ENCODE measurements around the gene OXSR1.
A peak's percentile ranks its signal among the peaks of the same experiment; 100 is the strongest.

The OXSR1 gene

DNA sequence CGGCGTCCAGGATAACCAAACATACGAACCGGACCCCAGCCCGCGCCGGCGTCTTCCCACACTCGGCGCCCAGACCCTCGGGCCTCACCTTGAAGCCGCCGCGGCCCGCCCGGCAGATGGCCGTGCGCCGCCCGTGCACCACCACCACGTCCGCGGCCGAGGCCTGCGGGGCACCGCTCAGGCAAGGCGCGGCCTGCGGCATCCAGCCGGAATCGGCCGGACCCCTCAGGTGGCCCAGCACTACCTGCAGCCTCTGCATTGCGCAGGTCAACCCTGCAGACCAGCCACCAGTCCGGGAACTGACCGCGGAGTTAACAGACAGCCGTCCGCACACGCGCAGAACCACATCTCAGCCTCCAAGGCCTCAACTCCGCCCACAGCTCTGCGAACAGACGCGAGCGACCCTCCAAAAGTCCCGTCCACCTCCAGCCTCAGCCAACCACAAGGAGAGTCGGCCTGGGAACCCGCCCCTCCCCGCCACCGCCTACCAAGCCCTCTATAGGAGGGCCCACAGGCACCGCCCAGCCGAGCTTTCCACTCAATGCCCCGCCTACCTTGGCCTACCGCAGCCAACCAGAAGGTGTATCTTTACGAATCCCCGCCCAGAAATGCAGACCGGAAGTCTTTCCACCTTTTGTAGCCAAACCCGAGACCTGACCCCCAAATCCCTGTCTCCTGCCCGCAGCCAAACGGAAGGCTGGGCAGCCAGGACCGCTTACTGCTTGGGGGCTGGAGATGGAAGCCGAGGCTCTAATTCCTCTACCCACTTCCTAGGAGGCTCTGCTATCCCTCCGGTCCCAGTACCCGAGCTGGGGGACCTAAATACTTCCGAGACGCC lies 28.3 kb upstream of the OXSR1 start, which contains the start of gene ACAA1:
ACAA1 (minus strand) TSS at position 351 of the 838 bp plus-strand sequence; CDS start at position 259, 92 bp downstream.
- Histone ChIP-seq H3K79me2 (ENCODE audit: insufficient read depth, low read length) (peaks cover 44% of the 10 kb centered on the region), H3K27ac (ENCODE audit: low read length) (peak within 1 kb of the TSS; percentile 83), H2AFZ (ENCODE audit: low read depth, low read length) (peak within 1 kb of the TSS; percentile 99), H3K4me2 (ENCODE audit: insufficient read depth, low read length) (peak within 1 kb of the TSS; percentile 97), H3K27me3 (ENCODE audit: insufficient read depth, low read length, poor library complexity) (no peaks in the 10 kb centered on the region), H3K4me3 (ENCODE audit: low read depth in 1 of 2, low read length in 2 of 2) (peak within 1 kb of the TSS; percentile 91 to 92), H3K4me1 (ENCODE audit: insufficient read depth, low read length) (peaks cover 45% of the 10 kb centered on the region), H4K20me1 (ENCODE audit: insufficient read depth, low read length) (peaks cover 3% of the 10 kb centered on the region; the same call in 1 of the 2 replicates), H3K9me3 (ENCODE audit: insufficient read depth, low read length, severe bottlenecking) (no peaks in the 10 kb centered on the region), H3K9ac (ENCODE audit: low read depth, low read length) (peak within 1 kb of the TSS; percentile 96), H3K36me3 (ENCODE audit: insufficient read depth, low read length) (peaks cover 58% of the 10 kb centered on the region)
- peak; percentile 99 for DNase-seq
- TF ChIP-seq, protein P1, sequence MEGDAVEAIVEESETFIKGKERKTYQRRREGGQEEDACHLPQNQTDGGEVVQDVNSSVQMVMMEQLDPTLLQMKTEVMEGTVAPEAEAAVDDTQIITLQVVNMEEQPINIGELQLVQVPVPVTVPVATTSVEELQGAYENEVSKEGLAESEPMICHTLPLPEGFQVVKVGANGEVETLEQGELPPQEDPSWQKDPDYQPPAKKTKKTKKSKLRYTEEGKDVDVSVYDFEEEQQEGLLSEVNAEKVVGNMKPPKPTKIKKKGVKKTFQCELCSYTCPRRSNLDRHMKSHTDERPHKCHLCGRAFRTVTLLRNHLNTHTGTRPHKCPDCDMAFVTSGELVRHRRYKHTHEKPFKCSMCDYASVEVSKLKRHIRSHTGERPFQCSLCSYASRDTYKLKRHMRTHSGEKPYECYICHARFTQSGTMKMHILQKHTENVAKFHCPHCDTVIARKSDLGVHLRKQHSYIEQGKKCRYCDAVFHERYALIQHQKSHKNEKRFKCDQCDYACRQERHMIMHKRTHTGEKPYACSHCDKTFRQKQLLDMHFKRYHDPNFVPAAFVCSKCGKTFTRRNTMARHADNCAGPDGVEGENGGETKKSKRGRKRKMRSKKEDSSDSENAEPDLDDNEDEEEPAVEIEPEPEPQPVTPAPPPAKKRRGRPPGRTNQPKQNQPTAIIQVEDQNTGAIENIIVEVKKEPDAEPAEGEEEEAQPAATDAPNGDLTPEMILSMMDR (IDR thresholded peaks at IDR 0.05; ENCODE audit: borderline replicate concordance, extremely low read depth, low read length, poor library complexity, severe bottlenecking) = no peak
- TF ChIP-seq EZH2 (IDR thresholded peaks at IDR 0.05; ENCODE audit: borderline replicate concordance, low read depth, low read length, severe bottlenecking) = no peak
- ATAC-seq (ENCODE audit: insufficient read depth, low read depth) = peak; percentile 90

DNA sequence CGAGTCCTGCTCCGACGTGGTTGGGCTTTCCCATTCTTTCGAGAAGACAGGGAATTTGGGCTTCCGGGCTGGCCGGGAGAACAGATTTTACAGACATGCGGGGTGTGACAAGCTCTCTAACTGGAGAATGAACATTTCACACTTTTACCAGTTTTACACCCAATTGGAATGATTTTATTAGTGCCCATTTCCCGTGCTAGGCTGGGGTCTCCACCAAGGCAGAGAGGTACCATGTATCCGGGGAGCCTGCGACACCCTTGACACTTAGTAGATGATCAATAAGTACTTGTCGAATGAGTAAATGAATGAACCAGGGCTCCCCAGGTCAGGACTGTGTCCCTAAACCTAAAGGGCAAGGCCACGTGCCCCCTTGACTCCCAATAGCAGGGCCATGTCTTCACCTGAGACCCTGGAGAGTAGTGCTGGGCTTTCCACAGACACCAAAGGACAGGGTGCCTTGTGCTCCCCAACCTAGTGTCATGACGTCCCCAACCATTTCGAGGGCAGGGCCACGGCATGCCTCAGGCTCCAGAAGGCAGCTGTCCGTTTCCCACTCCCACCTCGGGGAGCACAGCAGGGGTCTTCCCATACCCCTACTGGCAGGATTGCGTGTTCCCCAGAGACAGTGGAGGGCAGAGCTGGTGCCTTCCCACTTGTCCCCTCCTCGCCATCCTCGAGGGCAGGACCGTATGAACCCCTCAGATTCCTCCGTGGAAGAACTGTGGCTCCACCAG lies 27.6 kb upstream of the OXSR1 start:
- Histone ChIP-seq H3K27me3 (ENCODE audit: insufficient read depth, low read length, poor library complexity) (no peaks in the 10 kb centered on the region), H3K4me2 (ENCODE audit: insufficient read depth, low read length) (peak overlapping the region; percentile 97), H4K20me1 (ENCODE audit: insufficient read depth, low read length) (0 out of 2 replicates have a peak, but pooled peaks cover 3% of the 10 kb centered on the region), H3K27ac (ENCODE audit: low read length) (peak overlapping the region; percentile 78), H3K4me1 (ENCODE audit: insufficient read depth, low read length) (peaks cover 45% of the 10 kb centered on the region), H3K4me3 (ENCODE audit: low read depth in 1 of 2, low read length in 2 of 2) (peak overlapping the region; percentile 91 to 92), H2AFZ (ENCODE audit: low read depth, low read length) (peak overlapping the region; percentile 99), H3K9me3 (ENCODE audit: insufficient read depth, low read length, severe bottlenecking) (no peaks in the 10 kb centered on the region), H3K9ac (ENCODE audit: low read depth, low read length) (peak overlapping the region; percentile 96), H3K36me3 (ENCODE audit: insufficient read depth, low read length) (peaks cover 53% of the 10 kb centered on the region), H3K79me2 (ENCODE audit: insufficient read depth, low read length) (peaks cover 44% of the 10 kb centered on the region)
- ATAC-seq (ENCODE audit: insufficient read depth, low read depth) (no peak), DNase-seq (no peak)
- TF ChIP-seq, protein P1 (IDR thresholded peaks at IDR 0.05; ENCODE audit: borderline replicate concordance, extremely low read depth, low read length, poor library complexity, severe bottlenecking) = no peak

DNA sequence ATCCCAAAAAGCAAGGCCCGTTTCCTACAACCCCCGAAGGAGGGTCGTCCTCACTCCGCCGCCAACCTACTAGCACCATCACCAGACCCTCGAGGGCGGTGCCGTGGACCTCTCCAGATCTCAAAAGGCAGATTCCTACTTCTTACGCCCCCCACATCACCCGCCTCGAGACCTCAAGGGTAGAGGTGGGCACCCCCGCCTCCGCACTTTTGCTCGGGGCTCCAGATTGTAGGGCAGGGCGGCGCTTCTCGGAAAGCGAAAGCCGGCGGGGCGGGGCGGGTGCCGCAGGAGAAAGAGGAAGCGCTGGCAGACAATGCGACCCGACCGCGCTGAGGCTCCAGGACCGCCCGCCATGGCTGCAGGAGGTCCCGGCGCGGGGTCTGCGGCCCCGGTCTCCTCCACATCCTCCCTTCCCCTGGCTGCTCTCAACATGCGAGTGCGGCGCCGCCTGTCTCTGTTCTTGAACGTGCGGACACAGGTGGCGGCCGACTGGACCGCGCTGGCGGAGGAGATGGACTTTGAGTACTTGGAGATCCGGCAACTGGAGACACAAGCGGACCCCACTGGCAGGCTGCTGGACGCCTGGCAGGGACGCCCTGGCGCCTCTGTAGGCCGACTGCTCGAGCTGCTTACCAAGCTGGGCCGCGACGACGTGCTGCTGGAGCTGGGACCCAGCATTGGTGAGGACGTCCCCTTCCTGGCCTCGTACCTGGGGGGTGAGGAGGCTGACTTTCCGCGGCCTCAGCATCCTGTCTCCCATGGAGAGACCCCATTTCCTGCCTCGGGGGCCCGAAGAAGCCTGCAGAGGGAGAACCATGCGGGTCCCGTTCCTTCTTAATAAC lies 26.8 kb upstream of the OXSR1 start, which contains the start of gene MYD88:
MYD88 (plus strand) TSS at position 313 of the 842 bp plus-strand sequence; CDS start at position 353, 40 bp downstream.
- Histone ChIP-seq H3K27ac (ENCODE audit: low read length) (peak within 1 kb of the TSS; percentile 78), H3K79me2 (ENCODE audit: insufficient read depth, low read length) (peaks cover 44% of the 10 kb centered on the region), H3K9ac (ENCODE audit: low read depth, low read length) (peak within 1 kb of the TSS; percentile 96), H2AFZ (ENCODE audit: low read depth, low read length) (peak within 1 kb of the TSS; percentile 99), H3K9me3 (ENCODE audit: insufficient read depth, low read length, severe bottlenecking) (no peaks in the 10 kb centered on the region), H3K27me3 (ENCODE audit: insufficient read depth, low read length, poor library complexity) (no peaks in the 10 kb centered on the region), H3K36me3 (ENCODE audit: insufficient read depth, low read length) (peaks cover 46% of the 10 kb centered on the region), H4K20me1 (ENCODE audit: insufficient read depth, low read length) (0 out of 2 replicates have a peak, but pooled peaks cover 3% of the 10 kb centered on the region), H3K4me3 (ENCODE audit: low read depth in 1 of 2, low read length in 2 of 2) (peak within 1 kb of the TSS; percentile 91 to 92), H3K4me1 (ENCODE audit: insufficient read depth, low read length) (peaks cover 45% of the 10 kb centered on the region), H3K4me2 (ENCODE audit: insufficient read depth, low read length) (peak within 1 kb of the TSS; percentile 97)
- peak; percentile 70 for ATAC-seq (ENCODE audit: insufficient read depth, low read depth)
- DNase-seq = peak; percentile 89
- TF ChIP-seq EZH2 (IDR thresholded peaks at IDR 0.05; ENCODE audit: borderline replicate concordance, low read depth, low read length, severe bottlenecking) = no peak
- TF ChIP-seq, protein P1 (IDR thresholded peaks at IDR 0.05; ENCODE audit: borderline replicate concordance, extremely low read depth, low read length, poor library complexity, severe bottlenecking) = peak; percentile 17
